A549 treated with CORT108297 at 1 μM for 4 hours (cell line): ENCODE results near the gene CLRN3. TPM values are rescaled to one million over a fixed set of nuclear protein-coding genes. Genes with fewer than 3 reads are reported as not detected.

Source experiments
- total RNA-seq: library from RNA; stranded (reverse); fragments of 200-300 nt; extraction: Qiagen RNA extraction; gene quantifications from 5 replicates; pipeline ENCODE4 v1.2.3, GENCODE V29; 2022

CLRN3 gene
- not detected in 5 replicates for total RNA-seq

GRCh38 chr10:127892743-127893142, at the start of gene CLRN3:
Gene CLRN3 (minus strand): TSS chr10:127892941. CDS start chr10:127892784, 157 bp downstream.

DNA sequence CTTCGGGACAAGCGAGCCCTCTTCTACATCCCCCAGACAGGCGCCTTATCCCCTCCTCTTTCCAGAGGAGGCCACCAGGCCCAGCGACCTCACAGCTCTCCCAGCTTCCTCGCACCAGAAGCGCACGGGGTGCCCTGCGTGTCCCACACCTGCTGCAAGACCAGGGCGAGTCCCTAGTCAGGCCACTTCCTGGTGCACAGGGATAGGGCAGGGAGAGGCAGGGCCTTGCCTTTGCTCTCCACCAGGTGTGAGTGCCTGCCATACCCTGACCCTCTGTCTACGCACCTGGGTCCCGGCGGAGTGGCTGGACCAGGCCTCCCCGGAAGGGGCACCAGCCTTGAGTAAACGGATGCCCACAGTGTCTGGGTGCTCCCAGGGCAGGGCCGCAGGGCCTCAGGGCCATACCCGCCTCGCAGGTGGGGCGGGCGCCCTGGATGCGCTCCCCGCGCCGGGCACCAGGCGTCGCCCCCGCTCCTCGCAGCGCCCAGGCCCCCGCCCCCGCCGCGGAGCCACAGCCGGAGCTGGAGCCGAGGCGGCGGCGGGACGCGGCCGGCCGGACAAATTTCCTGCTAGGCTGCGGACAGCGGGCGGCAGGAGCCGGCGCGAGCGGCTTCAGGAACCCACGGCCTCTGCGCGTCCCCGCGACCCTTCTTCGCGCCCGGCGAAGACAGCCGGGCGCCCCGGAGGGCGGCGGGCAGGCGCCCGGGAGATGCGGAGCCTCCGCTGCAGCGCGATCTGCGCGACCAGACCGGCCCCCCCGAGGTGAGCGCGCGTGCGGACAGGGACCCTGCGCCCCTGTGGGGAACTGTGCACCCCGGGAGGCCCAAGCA, 14.0 kb upstream of the CLRN3 start, which contains the start of gene PTPRE:
PTPRE (plus strand) TSS at position 556 of the 830 bp plus-strand sequence. CDS start 133,779 bp downstream, outside the sequence.

Other genes starting within 250 kb of the CLRN3 start
- gene FOXI2, start 155.8 kb downstream of the CLRN3 start, total RNA-seq = not detected in 5 replicates
- gene PTPRE, start 14.2 kb upstream of the CLRN3 start, total RNA-seq = 2.5 to 4.1 TPM (median 3.6 TPM) in 5 replicates
- 54.3 to 83.1 TPM (median 63.0 TPM) in 5 replicates for gene MKI67, start 233.5 kb upstream of the CLRN3 start, total RNA-seq